Measurements from ENCODE around the gene ZNF101.
A peak's percentile ranks its signal among the peaks of the same experiment; 100 is the strongest.
"Not testable (repeated sequence)": the region's sequence is repeated elsewhere in the genome, so short reads cannot be mapped to it uniquely, and the experiment has no call there.

Gene ZNF101

GRCh38 chr19:19662344-19662743 lies 6.3 kb upstream of the ZNF101 start:
- no peak for DNase-seq

GRCh38 chr19:19662871-19663255 lies 5.8 kb upstream of the ZNF101 start:
- DNase-seq = no peak

- peak; percentile 92 to 95 for DNase-seq
Measured at GRCh38 chr19:19663256-19664120, 5.2 kb upstream of the ZNF101 start, which contains the start of gene ATP13A1. Gene ATP13A1 (minus strand): TSS chr19:19663676. CDS start chr19:19663666, 10 bp downstream.

- not testable (repeated sequence) for DNase-seq
Measured at GRCh38 chr19:19665420-19665948, 3.2 kb upstream of the ZNF101 start.

GRCh38 chr19:19670070-19670551 lies 1.5 kb downstream of the ZNF101 start:
- no peak for DNase-seq

- DNase-seq = no peak
Measured at GRCh38 chr19:19672816-19673215, 4.2 kb downstream of the ZNF101 start.

- no peak for DNase-seq
Measured at GRCh38 chr19:19674315-19674714, 5.7 kb downstream of the ZNF101 start.

GRCh38 chr19:19677579-19677978 lies 8.9 kb downstream of the ZNF101 start:
- DNase-seq = no peak

GRCh38 chr19:19679176-19680073 lies 10.8 kb downstream of the ZNF101 start:
- DNase-seq = no peak

GRCh38 chr19:19686119-19686518 lies 17.5 kb downstream of the ZNF101 start:
- not testable (repeated sequence) for DNase-seq

- DNase-seq = no peak
Measured at GRCh38 chr19:19686580-19686979, 17.9 kb downstream of the ZNF101 start.

- DNase-seq = no peak
Measured at GRCh38 chr19:19687090-19687489, 18.5 kb downstream of the ZNF101 start.

GRCh38 chr19:19689023-19689422 lies 20.4 kb downstream of the ZNF101 start:
- DNase-seq = not testable (repeated sequence)

- no peak for DNase-seq
Measured at GRCh38 chr19:19691683-19692082, 23.0 kb downstream of the ZNF101 start.

- no peak for DNase-seq
Measured at GRCh38 chr19:19696386-19696785, 27.7 kb downstream of the ZNF101 start.

GRCh38 chr19:19697589-19697988 lies 28.9 kb downstream of the ZNF101 start:
- no peak for DNase-seq

- not testable (repeated sequence) for DNase-seq
Measured at GRCh38 chr19:19700493-19700892, 31.9 kb downstream of the ZNF101 start.

GRCh38 chr19:19704836-19705235 lies 36.2 kb downstream of the ZNF101 start:
- no peak for DNase-seq

- no peak for DNase-seq
Measured at GRCh38 chr19:19710506-19710905, 41.9 kb downstream of the ZNF101 start.

- no peak for DNase-seq
Measured at GRCh38 chr19:19711306-19711933, 42.8 kb downstream of the ZNF101 start.

- no peak for DNase-seq
Measured at GRCh38 chr19:19711934-19712828, 43.5 kb downstream of the ZNF101 start.

GRCh38 chr19:19719798-19720197 lies 51.2 kb downstream of the ZNF101 start:
- DNase-seq = no peak
